ENCODE results near the gene CADM2. TPM values are rescaled to one million over a fixed set of nuclear protein-coding genes. Genes with fewer than 3 reads are reported as not detected.

The CADM2 gene
- total and polyA plus RNA-seq, 2 donors (not counting 3 experiments of a cell fraction or from before 2014, with no cell fraction given) = not detected

DNA sequence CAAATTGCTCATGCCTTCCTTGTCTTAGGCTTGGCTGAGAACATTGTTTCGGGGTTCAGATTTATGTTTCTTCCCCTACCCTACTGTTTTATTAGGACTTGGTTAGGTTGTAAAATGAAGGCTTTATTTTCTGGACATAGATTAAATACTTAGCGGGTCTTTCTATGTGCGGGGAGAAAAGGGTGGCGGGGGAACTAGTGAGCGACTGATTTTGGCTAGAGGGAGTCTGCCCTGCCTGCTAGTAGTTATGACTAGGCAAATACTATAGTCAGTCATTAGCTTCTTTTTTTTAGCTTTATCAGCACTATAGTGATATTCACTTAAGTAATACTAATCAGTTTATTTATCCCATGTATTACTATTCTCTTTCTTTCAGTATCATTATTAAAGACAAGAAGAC is 3.6 kb downstream of the CADM2 start:
- POLR2A ChIA-PET = no interaction called here
- intact Hi-C loops (cut with micrococcal nuclease) = no loop called here

More for the DNA sequence above, 3.6 kb downstream of the CADM2 start:
- dilution Hi-C loops (cut with MboI; ENCODE audit: extremely low pct_ligation_motif_present, low sequenced_read_pairs) = no loop called here
- no peaks in the 10 kb centered on the region for H4K20me1 ChIP-seq (replicated peaks; ENCODE audit: control insufficient read depth, extremely low read depth, insufficient read depth, low read length)
- H3K4me1 ChIP-seq (ENCODE audit: control insufficient read depth, extremely low read depth, insufficient read depth, low read length) = no peaks in the 10 kb centered on the region
- H3K4me3 ChIP-seq (replicated peaks in 1 of 3; ENCODE audit: insufficient read depth in 1 of 3, low read depth in 1 of 3, low read length in 3 of 3) = no peak overlapping the region
- no peak overlapping the region for H3K27ac ChIP-seq (ENCODE audit: insufficient read depth, low read depth, low read length)
- BruUV-seq (replicated peaks) = no TSS peak
- no peaks in the 10 kb centered on the region for H3K9me1 ChIP-seq (replicated peaks; ENCODE audit: control insufficient read depth, extremely low read depth, insufficient read depth, low read length)
- no peaks in the 10 kb centered on the region for H3K36me3 ChIP-seq (ENCODE audit: control insufficient read depth in 2 of 2, extremely low read depth in 1 of 2, insufficient read depth in 2 of 2, low read length in 2 of 2)
- no peak overlapping the region for H3K9ac ChIP-seq (replicated peaks; ENCODE audit: extremely low read depth, insufficient read depth, low read length)
- no peak for FAIRE-seq
- no peaks in the 10 kb centered on the region for H3K9me3 ChIP-seq (replicated peaks; ENCODE audit: control insufficient read depth, insufficient read depth, low read length)
- CTCF ChIA-PET = no interaction called here
- TF ChIP-seq MAX (IDR thresholded peaks at IDR 0.05; ENCODE audit: insufficient read depth, insufficient read length) (no peak), JUN (IDR thresholded peaks at IDR 0.05; ENCODE audit: borderline replicate concordance, insufficient read depth, insufficient read length, low read depth) (no peak), GATA2 (IDR thresholded peaks at IDR 0.05; ENCODE audit: insufficient read depth, insufficient read length, low read depth, low read length) (no peak), MYC (IDR thresholded peaks at IDR 0.05; ENCODE audit: low read depth, low read length) (no peak), EZH2 (IDR thresholded peaks at IDR 0.05; ENCODE audit: borderline replicate concordance, low read depth, low read length, severe bottlenecking) (no peak), POLR2AphosphoS5 (IDR thresholded peaks at IDR 0.05; ENCODE audit: insufficient read depth, low read depth, low read length) (no peak), FOS (IDR thresholded peaks at IDR 0.05; ENCODE audit: borderline replicate concordance, insufficient read depth, low read length) (no peak), CTCF (IDR thresholded peaks at IDR 0.05; ENCODE audit: extremely low read depth in 1 of 2, insufficient read depth in 1 of 2, low read depth in 1 of 2, low read length in 2 of 2) (no peak), POLR2A (IDR thresholded peaks at IDR 0.05; ENCODE audit: low read depth, low read length) (no peak)
- peaks cover 6 to 18% of the 10 kb centered on the region in 2 experiments for H3K27me3 ChIP-seq (ENCODE audit: control insufficient read depth in 2 of 2, insufficient read depth in 2 of 2, low read length in 2 of 2)
- DNase-seq (ENCODE audit: low read depth, low spot score) = no peak
- no peak overlapping the region for H3K4me2 ChIP-seq (ENCODE audit: insufficient read depth, low read length)
- no peak overlapping the region for H2AFZ ChIP-seq (ENCODE audit: low read depth, low read length)
- no peaks in the 10 kb centered on the region for H3K79me2 ChIP-seq (ENCODE audit: control insufficient read depth, insufficient read depth, low read length)
